HEK293 (cell line): ENCODE data around the gene ISYNA1.

ENCODE experiments used
- CTCF ChIP-seq: fragments of 450-650 bp; formaldehyde crosslinking; IDR thresholded peaks from 2 replicates; pipeline ENCODE4 v1.5.1; 2016; ENCODE audit warnings: missing biosample characterization, missing genetic modification characterization
- GLIS1 ChIP-seq: fragments of 450-650 bp; formaldehyde crosslinking; IDR thresholded peaks from 2 replicates; pipeline ENCODE4 v1.5.1; 2016; ENCODE audit warnings: missing biosample characterization, missing genetic modification characterization
- PATZ1 ChIP-seq: fragments of 450-650 bp; formaldehyde crosslinking; IDR thresholded peaks from 2 replicates; pipeline ENCODE4 v1.5.1; 2016; ENCODE audit warnings: missing biosample characterization, missing genetic modification characterization
- SCRT1 ChIP-seq: fragments of 450-650 bp; formaldehyde crosslinking; IDR thresholded peaks from 2 replicates; pipeline ENCODE4 v1.5.1; 2016; ENCODE audit warnings: missing biosample characterization, missing genetic modification characterization, borderline replicate concordance
- SCRT2 ChIP-seq: fragments of 450-650 bp; formaldehyde crosslinking; IDR thresholded peaks from 2 replicates; pipeline ENCODE4 v1.5.1; 2016; ENCODE audit warnings: missing biosample characterization, missing genetic modification characterization
- SP7 ChIP-seq: fragments of 450-650 bp; formaldehyde crosslinking; IDR thresholded peaks from 2 replicates; pipeline ENCODE4 v1.5.1; 2016; ENCODE audit warnings: missing biosample characterization, missing genetic modification characterization
- TRIM28 ChIP-seq: IDR thresholded peaks from 2 replicates; pipeline ENCODE4 v1.6.1; 2011; ENCODE audit warnings: low read length, control low read depth, borderline replicate concordance
- ZBTB21 ChIP-seq: fragments of 450-650 bp; formaldehyde crosslinking; IDR thresholded peaks from 2 replicates; pipeline ENCODE4 v1.5.1; 2017; ENCODE audit warnings: missing biosample characterization, missing genetic modification characterization
- ZBTB48 ChIP-seq: fragments of 450-650 bp; formaldehyde crosslinking; IDR thresholded peaks from 2 replicates; pipeline ENCODE4 v1.5.1; 2016; ENCODE audit warnings: missing biosample characterization, missing genetic modification characterization
- ZBTB49 ChIP-seq: fragments of 450-650 bp; formaldehyde crosslinking; IDR thresholded peaks from 2 replicates; pipeline ENCODE4 v1.5.1; 2016; ENCODE audit warnings: missing biosample characterization, missing genetic modification characterization, low read depth
- ZBTB8A ChIP-seq: fragments of 450-650 bp; formaldehyde crosslinking; IDR thresholded peaks from 2 replicates; pipeline ENCODE4 v1.5.1; 2016; ENCODE audit warnings: missing biosample characterization, missing genetic modification characterization
- ZFP69B ChIP-seq: fragments of 450-650 bp; formaldehyde crosslinking; IDR thresholded peaks from 2 replicates; pipeline ENCODE4 v1.5.1; 2016; ENCODE audit warnings: missing biosample characterization, missing genetic modification characterization
- ZNF140 ChIP-seq: fragments of 450-650 bp; formaldehyde crosslinking; IDR thresholded peaks from 2 replicates; pipeline ENCODE4 v1.5.1; 2016; ENCODE audit warnings: missing biosample characterization, missing genetic modification characterization
- ZNF157 ChIP-seq: fragments of 450-650 bp; formaldehyde crosslinking; IDR thresholded peaks from 2 replicates; pipeline ENCODE4 v1.5.1; 2016; ENCODE audit warnings: missing biosample characterization, missing genetic modification characterization
- ZNF211 ChIP-seq: fragments of 450-650 bp; formaldehyde crosslinking; IDR thresholded peaks from 2 replicates; pipeline ENCODE4 v1.5.1; 2016; ENCODE audit warnings: low read depth, missing biosample characterization, missing genetic modification characterization
- ZNF248 ChIP-seq: fragments of 450-650 bp; formaldehyde crosslinking; IDR thresholded peaks from 2 replicates; pipeline ENCODE4 v1.5.1; 2017; ENCODE audit warnings: missing biosample characterization, missing genetic modification characterization
- ZNF433 ChIP-seq: fragments of 450-650 bp; formaldehyde crosslinking; IDR thresholded peaks from 2 replicates; pipeline ENCODE4 v1.5.1; 2016; ENCODE audit warnings: missing biosample characterization, missing genetic modification characterization, low read depth
- ZNF501 ChIP-seq: fragments of 450-650 bp; formaldehyde crosslinking; IDR thresholded peaks from 2 replicates; pipeline ENCODE4 v1.5.1; 2016; ENCODE audit warnings: missing biosample characterization, missing genetic modification characterization
- ZNF530 ChIP-seq: fragments of 450-650 bp; formaldehyde crosslinking; IDR thresholded peaks from 2 replicates; pipeline ENCODE4 v1.5.1; 2016; ENCODE audit warnings: low read depth, missing biosample characterization, missing genetic modification characterization
- ZNF549 ChIP-seq: fragments of 450-650 bp; IDR thresholded peaks from 2 replicates; pipeline ENCODE4 v1.5.1; 2018; ENCODE audit warnings: missing biosample characterization, missing genetic modification characterization, mild to moderate bottlenecking, inconsistent platforms, moderate library complexity
- ZNF585B ChIP-seq: fragments of 450-650 bp; formaldehyde crosslinking; IDR thresholded peaks from 2 replicates; pipeline ENCODE4 v1.5.1; 2016; ENCODE audit warnings: missing biosample characterization, missing genetic modification characterization
- ZNF658 ChIP-seq: fragments of 450-650 bp; formaldehyde crosslinking; IDR thresholded peaks from 2 replicates; pipeline ENCODE4; 2016; ENCODE audit warnings: missing biosample characterization, missing genetic modification characterization
- ZNF692 ChIP-seq: fragments of 450-650 bp; formaldehyde crosslinking; IDR thresholded peaks from 2 replicates; pipeline ENCODE4 v1.5.1; 2016; ENCODE audit warnings: missing biosample characterization, missing genetic modification characterization
- ZNF707 ChIP-seq: fragments of 450-650 bp; formaldehyde crosslinking; IDR thresholded peaks from 2 replicates; pipeline ENCODE4 v1.5.1; 2016; ENCODE audit warnings: missing biosample characterization, missing genetic modification characterization
- ZNF76 ChIP-seq: fragments of 450-650 bp; formaldehyde crosslinking; IDR thresholded peaks from 2 replicates; pipeline ENCODE4; 2016; ENCODE audit warnings: low read depth, missing biosample characterization, missing genetic modification characterization, borderline replicate concordance
- ZNF776 ChIP-seq: fragments of 450-650 bp; formaldehyde crosslinking; IDR thresholded peaks from 2 replicates; pipeline ENCODE4 v1.5.0; 2017; ENCODE audit warnings: missing biosample characterization, missing genetic modification characterization, borderline replicate concordance
- ZNF777 ChIP-seq: fragments of 450-650 bp; formaldehyde crosslinking; IDR thresholded peaks from 2 replicates; pipeline ENCODE4 v1.5.1; 2017; ENCODE audit warnings: missing biosample characterization, missing genetic modification characterization, borderline replicate concordance
- ZNF837 ChIP-seq: fragments of 450-650 bp; formaldehyde crosslinking; IDR thresholded peaks from 2 replicates; pipeline ENCODE4 v1.5.1; 2016; ENCODE audit warnings: missing biosample characterization, missing genetic modification characterization
- ZNF843 ChIP-seq: fragments of 450-650 bp; formaldehyde crosslinking; IDR thresholded peaks from 2 replicates; pipeline ENCODE4 v1.5.1; 2016; ENCODE audit warnings: missing biosample characterization, missing genetic modification characterization
- ZSCAN30 ChIP-seq: fragments of 450-650 bp; IDR thresholded peaks from 2 replicates; pipeline ENCODE4 v1.5.1; 2018; ENCODE audit warnings: missing biosample characterization, mild to moderate bottlenecking, missing genetic modification characterization, moderate library complexity

ISYNA1 gene

GRCh38 chr19:18450931-18451836, 13.3 kb upstream of the ISYNA1 start (continued):
- TF ChIP-seq ZNF76 (peak; percentile 73; the same call in 1 of the 2 replicates), ZNF433 (tag by site-specific recombination) (no peak), SCRT2 (tag by site-specific recombination) (peak; percentile 99), ZNF501 (tag by site-specific recombination) (no peak), SP7 (tag by site-specific recombination) (peak; percentile 71), ZBTB8A (tag by site-specific recombination) (peak; percentile 47), ZNF585B (no peak), ZNF707 (no peak), SCRT1 (tag by site-specific recombination) (peak; percentile 93), PATZ1 (tag by site-specific recombination) (peak; percentile 74), ZNF837 (tag by site-specific recombination) (no peak), ZNF248 (tag by site-specific recombination) (no peak), TRIM28 (no peak), ZNF776 (tag by site-specific recombination) (no peak), ZNF692 (tag by site-specific recombination) (peak; percentile 99), GLIS1 (tag by site-specific recombination) (peak; percentile 98), ZFP69B (tag by site-specific recombination) (peak; percentile 99), ZNF530 (tag by site-specific recombination) (no peak), ZNF777 (tag by site-specific recombination) (no peak), ZNF843 (tag by site-specific recombination) (no peak), ZBTB48 (tag by site-specific recombination) (peak; percentile 67), ZSCAN30 (tag by site-specific recombination) (peak; percentile 70; the same call in 1 of the 2 replicates), ZNF211 (tag by site-specific recombination) (no peak), ZNF658 (tag by site-specific recombination) (no peak), ZBTB49 (tag by site-specific recombination) (no peak), ZNF549 (tag by site-specific recombination) (no peak), ZNF157 (tag by site-specific recombination) (no peak), ZBTB21 (no peak), ZNF140 (tag by site-specific recombination) (no peak), CTCF (tag by site-specific recombination) (peak; percentile 95)
